A549 (cell line): ENCODE data around the gene HSPA4.

Experiments used
- CHD2 ChIP-seq: fragments of 150-350 bp; IDR thresholded peaks from 2 replicates; pipeline ENCODE4 v1.6.1; 2014; ENCODE audit warnings: low read length; ENCODE audit not compliant: partially characterized antibody
- CTCF ChIP-seq: fragments of >200 bp; sonication (Bioruptor Twin); formaldehyde crosslinking; IDR thresholded peaks from 3 replicates; pipeline ENCODE4 v1.5.1; 2016
- ZNF302 ChIP-seq: fragments of 250-450 bp; sonication (Bioruptor Pico); IDR thresholded peaks from 2 replicates; pipeline ENCODE4 v1.9.0; 2021; ENCODE audit warnings: inconsistent platforms, mild to moderate bottlenecking, moderate library complexity

DNA sequence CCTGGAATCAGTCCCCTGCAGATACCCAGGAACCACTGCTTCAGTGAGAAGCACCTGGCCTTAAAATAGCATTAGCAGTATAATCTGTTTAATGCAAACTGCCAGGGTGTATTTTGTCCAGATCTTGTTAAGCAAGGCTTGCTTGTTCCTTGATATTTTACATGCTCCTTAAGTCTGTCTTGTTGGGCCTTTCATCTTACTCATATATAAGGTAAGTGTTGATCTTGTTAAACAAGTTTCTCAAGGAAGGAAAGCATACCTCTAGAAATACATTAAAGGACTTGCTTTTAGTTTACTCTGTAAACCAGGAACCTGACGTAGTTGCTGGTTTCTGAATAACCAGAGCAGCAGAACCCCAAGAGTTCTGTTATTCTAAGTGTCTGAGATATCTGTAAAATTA is 13.7 kb downstream of the HSPA4 start:
- no peak for TF ChIP-seq CHD2
- no peak for TF ChIP-seq ZNF302 (CRISPR knock-in tag)
- TF ChIP-seq CTCF, result no peak
